ENCODE results near the gene PRDM1. TPM values are rescaled to one million over a fixed set of nuclear protein-coding genes. Genes with fewer than 3 reads are reported as not detected.
A peak's percentile ranks its signal among the peaks of the same experiment; 100 is the strongest.

The PRDM1 gene
- total and polyA plus RNA-seq, 2 donors (not counting 1 experiment from before 2014, with no cell fraction given), result 2.8 to 5.4 TPM

GRCh38 chr6:106156413-106156812 lies 70.3 kb downstream of the PRDM1 start:
- H3K36me3 ChIP-seq (ENCODE audit: control insufficient read depth, insufficient read depth, low read length), result no peaks in the 10 kb centered on the region
- no peak overlapping the region for H3K4me3 ChIP-seq (replicated peaks in 1 of 4; ENCODE audit: control extremely low read depth in 1 of 4, insufficient read depth in 1 of 4, low read depth in 3 of 4, low read length in 4 of 4)
- H4K20me1 ChIP-seq (ENCODE audit: control insufficient read depth, extremely low read depth, insufficient read depth, low read length), result no peaks in the 10 kb centered on the region
- no peak overlapping the region for H3K27ac ChIP-seq (ENCODE audit: insufficient read depth, low read length)
- no peaks in the 10 kb centered on the region for H3K79me2 ChIP-seq (ENCODE audit: control insufficient read depth, insufficient read depth, low read length)
- no peak overlapping the region for H2AFZ ChIP-seq (ENCODE audit: low read length)
- peaks cover 16% of the 10 kb centered on the region for H3K4me1 ChIP-seq (ENCODE audit: control insufficient read depth, extremely low read depth, insufficient read depth, low read length)
- no peak for DNase-seq (ENCODE audit: low read depth in 2 of 2)
- H3K27me3 ChIP-seq (ENCODE audit: control insufficient read depth, insufficient read depth, low read length), result no peaks in the 10 kb centered on the region
- no peak for TF ChIP-seq CTCF (conservative IDR thresholded peaks at IDR 0.05 in 1 of 2, IDR thresholded peaks at IDR 0.05 in 1 of 2; ENCODE audit: low read depth in 1 of 2, low read length in 2 of 2)
- no peak for TF ChIP-seq EZH2 (IDR thresholded peaks at IDR 0.05; ENCODE audit: low read length, missing control alignments)
- H3K4me2 ChIP-seq (ENCODE audit: extremely low read depth, insufficient read depth, low read length), result peak overlapping the region; percentile 3
- no peaks in the 10 kb centered on the region for H3K9me3 ChIP-seq (ENCODE audit: control insufficient read depth, insufficient read depth, low read depth, low read length)
- H3K9ac ChIP-seq (ENCODE audit: insufficient read depth, low read length), result no peak overlapping the region

- Histone ChIP-seq H3K4me2 (ENCODE audit: extremely low read depth, insufficient read depth, low read length) (peak overlapping the region; percentile 2), H3K9ac (ENCODE audit: insufficient read depth, low read length) (no peak overlapping the region), H3K36me3 (ENCODE audit: control insufficient read depth, insufficient read depth, low read length) (no peaks in the 10 kb centered on the region), H3K4me3 (replicated peaks in 1 of 4; ENCODE audit: control extremely low read depth in 1 of 4, insufficient read depth in 1 of 4, low read depth in 3 of 4, low read length in 4 of 4) (no peak overlapping the region), H3K27me3 (ENCODE audit: control insufficient read depth, insufficient read depth, low read length) (no peaks in the 10 kb centered on the region), H2AFZ (ENCODE audit: low read length) (no peak overlapping the region), H3K9me3 (ENCODE audit: control insufficient read depth, insufficient read depth, low read depth, low read length) (no peaks in the 10 kb centered on the region), H3K27ac (ENCODE audit: insufficient read depth, low read length) (no peak overlapping the region), H3K4me1 (ENCODE audit: control insufficient read depth, extremely low read depth, insufficient read depth, low read length) (peaks cover 16% of the 10 kb centered on the region), H4K20me1 (ENCODE audit: control insufficient read depth, extremely low read depth, insufficient read depth, low read length) (no peaks in the 10 kb centered on the region), H3K79me2 (ENCODE audit: control insufficient read depth, insufficient read depth, low read length) (no peaks in the 10 kb centered on the region)
- TF ChIP-seq CTCF (conservative IDR thresholded peaks at IDR 0.05 in 1 of 2, IDR thresholded peaks at IDR 0.05 in 1 of 2; ENCODE audit: low read depth in 1 of 2, low read length in 2 of 2), result no peak
- TF ChIP-seq EZH2 (IDR thresholded peaks at IDR 0.05; ENCODE audit: low read length, missing control alignments), result no peak
- DNase-seq (ENCODE audit: low read depth in 2 of 2), result no peak
Measured at GRCh38 chr6:106156863-106157262, 70.7 kb downstream of the PRDM1 start.

GRCh38 chr6:106158816-106159215 lies 72.7 kb downstream of the PRDM1 start:
- Histone ChIP-seq H3K27ac (ENCODE audit: insufficient read depth, low read length) (peak overlapping the region; percentile 59), H3K36me3 (ENCODE audit: control insufficient read depth, insufficient read depth, low read length) (no peaks in the 10 kb centered on the region), H2AFZ (ENCODE audit: low read length) (no peak overlapping the region), H4K20me1 (ENCODE audit: control insufficient read depth, extremely low read depth, insufficient read depth, low read length) (no peaks in the 10 kb centered on the region), H3K79me2 (ENCODE audit: control insufficient read depth, insufficient read depth, low read length) (no peaks in the 10 kb centered on the region), H3K4me2 (ENCODE audit: extremely low read depth, insufficient read depth, low read length) (no peak overlapping the region), H3K4me3 (replicated peaks in 1 of 4; ENCODE audit: control extremely low read depth in 1 of 4, insufficient read depth in 1 of 4, low read depth in 3 of 4, low read length in 4 of 4) (no peak overlapping the region), H3K4me1 (ENCODE audit: control insufficient read depth, extremely low read depth, insufficient read depth, low read length) (peaks cover 20% of the 10 kb centered on the region), H3K9me3 (ENCODE audit: control insufficient read depth, insufficient read depth, low read depth, low read length) (no peaks in the 10 kb centered on the region), H3K27me3 (ENCODE audit: control insufficient read depth, insufficient read depth, low read length) (no peaks in the 10 kb centered on the region), H3K9ac (ENCODE audit: insufficient read depth, low read length) (no peak overlapping the region)
- TF ChIP-seq EZH2 (IDR thresholded peaks at IDR 0.05; ENCODE audit: low read length, missing control alignments) (no peak), CTCF (conservative IDR thresholded peaks at IDR 0.05 in 1 of 2, IDR thresholded peaks at IDR 0.05 in 1 of 2; ENCODE audit: low read depth in 1 of 2, low read length in 2 of 2) (no peak)
- peak in 1 of 2 donors; percentile 81 for DNase-seq (ENCODE audit: low read depth in 2 of 2)

Other genes with a start within 250 kb of the PRDM1 start
- gene ATG5, start 239.4 kb downstream of the PRDM1 start, total RNA-seq, result 63.4 and 64.7 TPM in 2 replicates
- gene ATG5, start 239.4 kb downstream of the PRDM1 start, polyA plus RNA-seq, result 33.3 and 38.6 TPM in 2 replicates